ENCODE measurements around the gene NOP53. TPM values are rescaled to one million over a fixed set of nuclear protein-coding genes. Genes with fewer than 3 reads are reported as not detected.

Gene NOP53
- total and polyA plus RNA-seq, 9 of the 15 experiments (the other 6 are each of a cell fraction or from before 2014, with no cell fraction given), result 6.5 to 274 (median 145) TPM

DNA sequence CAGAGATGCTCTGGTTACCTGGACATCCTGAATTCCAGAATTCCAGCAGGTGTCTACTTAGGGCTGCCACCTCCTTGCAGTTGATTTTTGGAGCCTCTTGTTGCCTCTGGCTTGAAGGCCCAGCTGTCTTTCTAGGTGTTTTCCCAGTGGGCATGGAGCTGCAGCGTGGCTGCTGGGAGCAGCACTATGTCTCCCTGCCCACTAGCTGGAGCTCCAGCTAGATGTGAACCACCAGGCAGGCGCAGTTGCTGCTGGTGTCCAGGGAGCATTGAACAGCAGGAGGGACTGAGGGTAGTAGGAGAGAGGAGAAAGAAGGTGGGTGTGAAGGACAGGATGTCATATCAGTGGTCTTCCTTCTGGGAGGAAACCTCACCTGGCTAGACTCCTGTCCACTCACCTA, 23.3 kb downstream of the NOP53 start:
- Histone ChIP-seq H3K4me3 (no peak overlapping the region), H3K9me1 (ENCODE audit: control insufficient read depth, insufficient read depth, low read length) (no peaks in the 10 kb centered on the region), H3K79me2 (ENCODE audit: control insufficient read depth, insufficient read depth, low read length) (no peaks in the 10 kb centered on the region), H3K27me3 (ENCODE audit: control insufficient read depth in 2 of 2, insufficient read depth in 2 of 2, low read length in 2 of 2) (no peaks in the 10 kb centered on the region), H3K4me1 (replicated peaks in 1 of 2; ENCODE audit: control insufficient read depth in 2 of 2, insufficient read depth in 2 of 2, low read length in 2 of 2) (peaks cover 5 to 25% of the 10 kb centered on the region in 2 experiments; a peak in 3 of 5 replicates), H3K27ac (ENCODE audit: extremely low read depth, low read depth, low read length) (no peak overlapping the region), H3K4me2 (ENCODE audit: insufficient read depth, low read length) (no peak overlapping the region), H3K36me3 (ENCODE audit: control insufficient read depth, insufficient read depth, low read length) (no peaks in the 10 kb centered on the region), H3K9me3 (replicated peaks; ENCODE audit: control insufficient read depth, insufficient read depth, low read depth, low read length) (no peaks in the 10 kb centered on the region), H2AFZ (ENCODE audit: low read depth, low read length) (no peak overlapping the region), H3K9ac (ENCODE audit: insufficient read depth in 1 of 2, low read depth in 2 of 2, low read length in 2 of 2) (peak overlapping the region in 1 of 2 experiments; percentile 43; a peak in 1 of 4 replicates), H4K20me1 (replicated peaks; ENCODE audit: control insufficient read depth, insufficient read depth, low read length) (peaks cover 2% of the 10 kb centered on the region; the same call in 1 of the 2 replicates)
- intact Hi-C loops (cut with micrococcal nuclease) (no loop called here), in situ Hi-C loops (cut with MboI) (no loop called here)
- 24% methylated on average over 2 of the region's 2 CpGs for WGBS (ENCODE audit: insufficient coverage, low coverage, missing lambda C conversion rate)
- CTCF ChIA-PET (ENCODE audit: low intra/inter-chr PET ratio), result no interaction called here
- no TSS peak for BruUV-seq (replicated peaks)
- 0 out of 4 replicates have a peak, but pooled peaks of 1 of the 2 experiments have one; percentile 25 for TF ChIP-seq NRF1 (conservative IDR thresholded peaks at IDR 0.05 in 1 of 2, IDR thresholded peaks at IDR 0.05 in 1 of 2)
- TF ChIP-seq, protein P1, sequence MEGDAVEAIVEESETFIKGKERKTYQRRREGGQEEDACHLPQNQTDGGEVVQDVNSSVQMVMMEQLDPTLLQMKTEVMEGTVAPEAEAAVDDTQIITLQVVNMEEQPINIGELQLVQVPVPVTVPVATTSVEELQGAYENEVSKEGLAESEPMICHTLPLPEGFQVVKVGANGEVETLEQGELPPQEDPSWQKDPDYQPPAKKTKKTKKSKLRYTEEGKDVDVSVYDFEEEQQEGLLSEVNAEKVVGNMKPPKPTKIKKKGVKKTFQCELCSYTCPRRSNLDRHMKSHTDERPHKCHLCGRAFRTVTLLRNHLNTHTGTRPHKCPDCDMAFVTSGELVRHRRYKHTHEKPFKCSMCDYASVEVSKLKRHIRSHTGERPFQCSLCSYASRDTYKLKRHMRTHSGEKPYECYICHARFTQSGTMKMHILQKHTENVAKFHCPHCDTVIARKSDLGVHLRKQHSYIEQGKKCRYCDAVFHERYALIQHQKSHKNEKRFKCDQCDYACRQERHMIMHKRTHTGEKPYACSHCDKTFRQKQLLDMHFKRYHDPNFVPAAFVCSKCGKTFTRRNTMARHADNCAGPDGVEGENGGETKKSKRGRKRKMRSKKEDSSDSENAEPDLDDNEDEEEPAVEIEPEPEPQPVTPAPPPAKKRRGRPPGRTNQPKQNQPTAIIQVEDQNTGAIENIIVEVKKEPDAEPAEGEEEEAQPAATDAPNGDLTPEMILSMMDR (IDR thresholded peaks at IDR 0.05 in 2 of 3, conservative IDR thresholded peaks at IDR 0.05 in 1 of 3; ENCODE audit: insufficient read depth in 2 of 3, low read depth in 1 of 3, low read length in 3 of 3), result 0 out of 6 replicates have a peak, but pooled peaks of 2 of the 3 experiments have one; percentile 28 to 47
- TF ChIP-seq, protein P2, sequence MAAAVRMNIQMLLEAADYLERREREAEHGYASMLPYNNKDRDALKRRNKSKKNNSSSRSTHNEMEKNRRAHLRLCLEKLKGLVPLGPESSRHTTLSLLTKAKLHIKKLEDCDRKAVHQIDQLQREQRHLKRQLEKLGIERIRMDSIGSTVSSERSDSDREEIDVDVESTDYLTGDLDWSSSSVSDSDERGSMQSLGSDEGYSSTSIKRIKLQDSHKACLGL (CRISPR knock-in tag; IDR thresholded peaks at IDR 0.05; ENCODE audit: borderline replicate concordance, poor library complexity, severe bottlenecking), result no peak
- 0 out of 3 replicates have a peak, but pooled peaks have one; percentile 22 for ATAC-seq
- no peak for FAIRE-seq
- POLR2A ChIA-PET, result interaction anchor here (0.6 to 2.1 kb wide), 5 partner anchors 10 to 443 kb away, joined by 3 to 8 read pairs (median 3); partner anchors contain the start of gene NOP53
- no peak for DNase-seq (ENCODE audit: extremely low read depth in 1 of 4, low spot score in 3 of 4)
